ENCODE results near the gene DHX35. TPM values are rescaled to one million over a fixed set of nuclear protein-coding genes. Genes with fewer than 3 reads are reported as not detected.

The DHX35 gene
- total RNA-seq, 2 experiments from 2014 or later: 13.0 to 15.6 TPM

GRCh38 chr20:39049148-39049547 lies 87.0 kb downstream of the DHX35 start:
- Histone ChIP-seq H3K27ac (ENCODE audit: low read depth, low read length, poor library complexity, severe bottlenecking) (no peak overlapping the region), H3K79me2 (ENCODE audit: insufficient read depth, low read depth, low read length) (no peaks in the 10 kb centered on the region), H3K4me3 (ENCODE audit: low read depth, low read length, poor library complexity, severe bottlenecking) (no peak overlapping the region), H3K9me2 (ENCODE audit: insufficient read depth, low read length) (no peaks in the 10 kb centered on the region), H3K36me3 (ENCODE audit: insufficient read depth, low read length) (no peaks in the 10 kb centered on the region), H4K20me1 (ENCODE audit: insufficient read depth, low read length) (no peaks in the 10 kb centered on the region), H3K4me2 (ENCODE audit: low read length) (peak overlapping the region; percentile 62), H2AFZ (ENCODE audit: low read length) (peak overlapping the region; percentile 78; the same call in 1 of the 2 replicates), H3K9me3 (ENCODE audit: low read length) (no peaks in the 10 kb centered on the region), H3K4me1 (ENCODE audit: insufficient read depth, low read length, poor library complexity, severe bottlenecking) (peaks cover 11% of the 10 kb centered on the region)
- peak; percentile 6 for DNase-seq (ENCODE audit: low spot score)
- ChIA-PET POLR2A (interaction anchor here (1.0 to 2.5 kb wide), 3 partner anchors 32 to 377 kb away, joined by 4 to 11 read pairs (median 9); partner anchors contain the start of gene DHX35), CTCF (ENCODE audit: unreplicated experiment) (interaction anchor here (1.0 to 2.4 kb wide), 3 partner anchors 10 to 80 kb away, joined by 3 to 12 read pairs (median 3); no protein-coding TSS in a partner anchor)
- TF ChIP-seq, protein P1, sequence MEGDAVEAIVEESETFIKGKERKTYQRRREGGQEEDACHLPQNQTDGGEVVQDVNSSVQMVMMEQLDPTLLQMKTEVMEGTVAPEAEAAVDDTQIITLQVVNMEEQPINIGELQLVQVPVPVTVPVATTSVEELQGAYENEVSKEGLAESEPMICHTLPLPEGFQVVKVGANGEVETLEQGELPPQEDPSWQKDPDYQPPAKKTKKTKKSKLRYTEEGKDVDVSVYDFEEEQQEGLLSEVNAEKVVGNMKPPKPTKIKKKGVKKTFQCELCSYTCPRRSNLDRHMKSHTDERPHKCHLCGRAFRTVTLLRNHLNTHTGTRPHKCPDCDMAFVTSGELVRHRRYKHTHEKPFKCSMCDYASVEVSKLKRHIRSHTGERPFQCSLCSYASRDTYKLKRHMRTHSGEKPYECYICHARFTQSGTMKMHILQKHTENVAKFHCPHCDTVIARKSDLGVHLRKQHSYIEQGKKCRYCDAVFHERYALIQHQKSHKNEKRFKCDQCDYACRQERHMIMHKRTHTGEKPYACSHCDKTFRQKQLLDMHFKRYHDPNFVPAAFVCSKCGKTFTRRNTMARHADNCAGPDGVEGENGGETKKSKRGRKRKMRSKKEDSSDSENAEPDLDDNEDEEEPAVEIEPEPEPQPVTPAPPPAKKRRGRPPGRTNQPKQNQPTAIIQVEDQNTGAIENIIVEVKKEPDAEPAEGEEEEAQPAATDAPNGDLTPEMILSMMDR (conservative IDR thresholded peaks at IDR 0.05; ENCODE audit: low read length): no peak
- no peak for TF ChIP-seq EZH2phosphoT487 (IDR thresholded peaks at IDR 0.05; ENCODE audit: borderline replicate concordance, low read depth, low read length)
- intact Hi-C loops (cut with micrococcal nuclease; ENCODE audit: unreplicated experiment): loop anchor here (10.0 kb wide), 1 partner anchor 244 kb away; the partner anchor contains the start of gene PPP1R16B
- BruUV-seq (replicated peaks): no TSS peak

- Histone ChIP-seq H3K4me1 (ENCODE audit: insufficient read depth, low read length, poor library complexity, severe bottlenecking) (peaks cover 11% of the 10 kb centered on the region), H3K9me3 (ENCODE audit: low read length) (no peaks in the 10 kb centered on the region), H2AFZ (ENCODE audit: low read length) (peak overlapping the region; percentile 78; the same call in 1 of the 2 replicates), H3K4me2 (ENCODE audit: low read length) (peak overlapping the region; percentile 62), H3K27ac (ENCODE audit: low read depth, low read length, poor library complexity, severe bottlenecking) (no peak overlapping the region), H3K4me3 (ENCODE audit: low read depth, low read length, poor library complexity, severe bottlenecking) (peak overlapping the region; percentile 64), H3K9me2 (ENCODE audit: insufficient read depth, low read length) (no peaks in the 10 kb centered on the region), H3K79me2 (ENCODE audit: insufficient read depth, low read depth, low read length) (no peaks in the 10 kb centered on the region), H4K20me1 (ENCODE audit: insufficient read depth, low read length) (no peaks in the 10 kb centered on the region), H3K36me3 (ENCODE audit: insufficient read depth, low read length) (no peaks in the 10 kb centered on the region)
- BruUV-seq (replicated peaks): no TSS peak
- CTCF ChIA-PET (ENCODE audit: unreplicated experiment): interaction anchor here (0.6 to 2.4 kb wide), 4 partner anchors 10 to 81 kb away, joined by 3 to 12 read pairs (median 3); no protein-coding TSS in a partner anchor
- TF ChIP-seq, protein P1 (conservative IDR thresholded peaks at IDR 0.05; ENCODE audit: low read length): peak; percentile 93
- no peak for TF ChIP-seq EZH2phosphoT487 (IDR thresholded peaks at IDR 0.05; ENCODE audit: borderline replicate concordance, low read depth, low read length)
- peak; percentile 82 for DNase-seq (ENCODE audit: low spot score)
- intact Hi-C loops (cut with micrococcal nuclease; ENCODE audit: unreplicated experiment): loop anchor here (1.0 to 10.0 kb wide), 2 partner anchors 31 to 245 kb away; partner anchors contain the start of gene PPP1R16B
- POLR2A ChIA-PET: interaction anchor here (2.2 to 2.5 kb wide), 2 partner anchors 31 to 88 kb away, joined by 9 to 11 read pairs; partner anchors contain the start of gene DHX35
These were observed 87.8 kb downstream of the DHX35 start for GRCh38 chr20:39049684-39050554.
